HL-60 (cell line): ENCODE results near the gene CPED1.

ENCODE experiments used
- DNase-seq, 2 experiments: peaks; one replicate each; pipeline ENCODE4 v3.0.0-alpha.2; 2010 to 2020; ENCODE audit warnings: low read depth in 1 of 2, low spot score in 1 of 2
- H3K27ac ChIP-seq: fragments of 250-450 bp; sonication (Bioruptor Pico); replicated peaks from 2 replicates; pipeline ENCODE4 v1.5.1; 2020; ENCODE audit warnings: mild to moderate bottlenecking, moderate library complexity
- H3K27me3 ChIP-seq: fragments of 250-450 bp; sonication (Bioruptor Pico); 2 replicates; pipeline ENCODE4 v1.5.1; 2021; ENCODE audit warnings: mild to moderate bottlenecking, moderate library complexity; ENCODE audit not compliant: insufficient read depth, poor library complexity, severe bottlenecking
- H3K4me3 ChIP-seq: replicated peaks from 2 replicates; pipeline ENCODE4 v1.5.1; 2011; ENCODE audit warnings: mild to moderate bottlenecking, control low read depth, low read length; ENCODE audit not compliant: insufficient read depth
- CTCF ChIP-seq: IDR thresholded peaks from one replicate; pipeline ENCODE4 v1.5.1; 2011; ENCODE audit warnings: low read length, control low read depth, inconsistent platforms; ENCODE audit not compliant: insufficient read depth
- GABPA ChIP-seq: IDR thresholded peaks from 2 replicates; pipeline ENCODE4 v1.6.1; 2012; ENCODE audit warnings: low read depth
- POLR2AphosphoS5 ChIP-seq: IDR thresholded peaks from 2 replicates; pipeline ENCODE4 v1.6.1; 2012; ENCODE audit warnings: low read depth
- REST ChIP-seq: IDR thresholded peaks from 2 replicates; pipeline ENCODE4 v1.6.1; 2012; ENCODE audit warnings: low read depth; ENCODE audit not compliant: insufficient replicate concordance
- SPI1 ChIP-seq: IDR thresholded peaks from 2 replicates; pipeline ENCODE4 v1.6.1; 2012; ENCODE audit warnings: low read depth, mild to moderate bottlenecking, borderline replicate concordance

The CPED1 gene

GRCh38 chr7:121138262-121138933 lies 149.9 kb downstream of the CPED1 start:
- no peaks in the 10 kb centered on the region for H3K27me3 ChIP-seq
- no peak overlapping the region for H3K4me3 ChIP-seq
- no peak overlapping the region for H3K27ac ChIP-seq
- no peak for DNase-seq
- TF ChIP-seq CTCF (no peak), GABPA (no peak), POLR2AphosphoS5 (no peak), REST (no peak)

- TF ChIP-seq SPI1 (no peak), CTCF (no peak), POLR2AphosphoS5 (no peak), REST (no peak), GABPA (no peak)
- no peak for DNase-seq
These were observed 150.9 kb downstream of the CPED1 start for GRCh38 chr7:121139427-121139826.

DNA sequence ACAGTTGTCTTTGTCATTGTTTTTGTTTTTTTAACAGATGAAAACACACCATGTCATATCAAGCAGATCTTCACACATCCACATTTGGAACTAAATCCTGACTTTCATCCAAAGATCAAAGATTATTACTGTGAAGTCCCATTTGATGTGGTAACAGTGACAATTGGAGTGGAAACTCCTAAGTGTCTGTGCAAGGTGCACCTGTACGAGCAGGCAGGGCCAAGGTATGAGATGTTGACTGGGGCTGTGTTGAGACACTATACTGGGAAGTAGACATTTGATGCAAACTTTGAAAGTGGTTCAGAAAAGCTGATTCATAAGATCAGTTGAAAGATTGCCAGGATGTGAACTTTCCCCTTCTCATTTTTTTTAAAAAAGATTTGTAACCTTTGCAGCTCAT lies 152.3 kb downstream of the CPED1 start:
- Histone ChIP-seq H3K4me3 (no peak overlapping the region), H3K27me3 (no peaks in the 10 kb centered on the region), H3K27ac (no peak overlapping the region)
- TF ChIP-seq GABPA = no peak
- TF ChIP-seq POLR2AphosphoS5 = no peak
- TF ChIP-seq SPI1 = no peak
- no peak for TF ChIP-seq REST
- TF ChIP-seq CTCF = no peak
- DNase-seq = no peak

More at GRCh38 chr7:121139427-121139826, 150.9 kb downstream of the CPED1 start:
- Histone ChIP-seq H3K27ac (no peak overlapping the region), H3K4me3 (no peak overlapping the region), H3K27me3 (no peaks in the 10 kb centered on the region)
